ENCODE data around the gene KHDC4. TPM values are rescaled to one million over a fixed set of nuclear protein-coding genes. Genes with fewer than 3 reads are reported as not detected.
A peak's percentile ranks its signal among the peaks of the same experiment; 100 is the strongest.

The KHDC4 gene
- polyA plus RNA-seq, 1 of the 3 experiments (the other 2 are of a cell fraction) = 43.1 TPM

GRCh38 chr1:155941845-155942531, 7.8 kb upstream of the KHDC4 start:
- 92% methylated on average over 16 of the region's 29 CpGs for WGBS (ENCODE audit: low lambda C conversion rate)
- H3K79me2 ChIP-seq (ENCODE audit: insufficient read depth) = no peaks in the 10 kb centered on the region
- H3K4me1 ChIP-seq (ENCODE audit: control insufficient read depth in 1 of 2, insufficient read depth in 2 of 2, low read depth in 1 of 2, low read length in 1 of 2) = peaks cover 17 to 23% of the 10 kb centered on the region in 2 experiments
- ChIA-PET CTCF (interaction anchor here (2.5 kb wide), 1 partner anchor 47 kb away, joined by 18 read pairs; no protein-coding TSS in a partner anchor), POLR2A (no interaction called here)
- no peak overlapping the region for H3K4me2 ChIP-seq
- no peaks in the 10 kb centered on the region for H3K27me3 ChIP-seq (ENCODE audit: insufficient read depth)
- no peak overlapping the region for H2AFZ ChIP-seq (ENCODE audit: low read depth)
- no peak overlapping the region for H3K9ac ChIP-seq
- H3K27ac ChIP-seq (ENCODE audit: low read depth in 2 of 2, low read length in 1 of 2) = peak overlapping the region in 1 of 2 experiments; percentile 71; a peak in 1 of 4 replicates
- no peaks in the 10 kb centered on the region for H4K20me1 ChIP-seq (ENCODE audit: insufficient read depth)
- no peak for DNase-seq
- H3F3A ChIP-seq (replicated peaks; ENCODE audit: insufficient read depth) = peaks cover 52% of the 10 kb centered on the region
- no peaks in the 10 kb centered on the region for H3K9me2 ChIP-seq
- H3K9me3 ChIP-seq = no peaks in the 10 kb centered on the region
- H3K36me3 ChIP-seq (replicated peaks in 1 of 2; ENCODE audit: control insufficient read depth in 1 of 2, insufficient read depth in 2 of 2, low read length in 1 of 2) = peaks cover 9 to 13% of the 10 kb centered on the region in 2 experiments
- no peak overlapping the region for H3K4me3 ChIP-seq (ENCODE audit: low read depth in 2 of 2, low read length in 1 of 2)
- TF ChIP-seq CHD2 (IDR thresholded peaks at IDR 0.05; ENCODE audit: low read length, partially characterized antibody) = no peak
- TF ChIP-seq POLR2AphosphoS5 (IDR thresholded peaks at IDR 0.05; ENCODE audit: low read depth, low read length) = 0 out of 2 replicates have a peak, but pooled peaks have one; percentile 3
- TF ChIP-seq JUND (IDR thresholded peaks at IDR 0.05) = no peak
- TF ChIP-seq, protein P1, sequence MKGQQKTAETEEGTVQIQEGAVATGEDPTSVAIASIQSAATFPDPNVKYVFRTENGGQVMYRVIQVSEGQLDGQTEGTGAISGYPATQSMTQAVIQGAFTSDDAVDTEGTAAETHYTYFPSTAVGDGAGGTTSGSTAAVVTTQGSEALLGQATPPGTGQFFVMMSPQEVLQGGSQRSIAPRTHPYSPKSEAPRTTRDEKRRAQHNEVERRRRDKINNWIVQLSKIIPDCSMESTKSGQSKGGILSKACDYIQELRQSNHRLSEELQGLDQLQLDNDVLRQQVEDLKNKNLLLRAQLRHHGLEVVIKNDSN (IDR thresholded peaks at IDR 0.05; ENCODE audit: borderline replicate concordance, low read depth) = no peak

DNA sequence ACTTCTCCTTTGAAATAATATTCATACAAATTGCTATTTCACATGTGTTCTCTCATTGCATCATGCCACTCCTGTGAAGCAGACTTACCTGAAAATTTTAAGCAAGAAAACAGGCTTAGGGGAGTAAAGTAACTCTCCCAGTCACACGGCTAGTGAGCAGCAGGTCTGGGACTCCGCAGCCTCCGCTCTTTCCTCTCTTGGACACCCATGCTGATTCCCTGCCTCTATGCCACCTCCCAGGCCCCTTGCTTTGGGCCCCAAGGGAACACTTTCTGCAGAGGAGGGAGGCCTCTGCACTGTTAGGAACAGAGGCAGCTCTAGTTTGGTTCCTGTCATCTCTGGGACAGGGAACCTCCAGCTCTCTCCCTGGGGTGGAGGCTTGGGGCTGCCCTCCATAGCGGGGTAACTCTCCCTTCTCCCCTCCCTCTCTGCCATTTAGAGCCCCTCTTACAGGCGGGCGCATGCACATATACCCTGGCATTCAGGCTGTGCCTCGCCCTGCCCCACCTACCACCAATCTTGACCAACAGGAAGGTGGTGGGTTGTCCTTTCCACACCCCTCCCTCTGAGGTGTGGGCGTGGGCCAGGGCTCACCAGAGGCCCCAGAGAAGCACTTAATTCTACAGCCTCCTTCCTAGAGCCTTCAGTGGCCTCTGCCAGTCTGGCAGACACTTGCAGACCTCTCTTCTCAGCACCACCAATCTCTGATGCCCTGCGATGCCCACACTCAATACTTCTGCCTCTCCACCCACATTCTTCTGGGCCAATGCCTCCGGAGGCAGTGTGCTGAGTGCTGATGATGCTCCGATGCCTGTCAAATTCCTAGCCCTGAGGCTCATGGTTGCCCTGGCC, 7.0 kb upstream of the KHDC4 start, which contains the start of gene RXFP4:
RXFP4 (plus strand) TSS at position 646 of the 852 bp plus-strand sequence; CDS start at position 718, 72 bp downstream.
- WGBS (ENCODE audit: low lambda C conversion rate) = 84% methylated on average over 8 of the region's 11 CpGs
- H3K9ac ChIP-seq = peak within 1 kb of the TSS; percentile 22; the same call in 1 of the 2 replicates
- H4K20me1 ChIP-seq (ENCODE audit: insufficient read depth) = no peaks in the 10 kb centered on the region
- peaks cover 17 to 23% of the 10 kb centered on the region in 2 experiments for H3K4me1 ChIP-seq (ENCODE audit: control insufficient read depth in 1 of 2, insufficient read depth in 2 of 2, low read depth in 1 of 2, low read length in 1 of 2)
- no peaks in the 10 kb centered on the region for H3K9me3 ChIP-seq
- H3K79me2 ChIP-seq (ENCODE audit: insufficient read depth) = no peaks in the 10 kb centered on the region
- H2AFZ ChIP-seq (ENCODE audit: low read depth) = peak within 1 kb of the TSS; percentile 67
- peak within 1 kb of the TSS; percentile 34; the same call in 1 of the 2 replicates for H3K4me2 ChIP-seq
- POLR2A ChIA-PET = interaction anchor here (0.8 to 1.4 kb wide), 4 partner anchors 9 to 110 kb away, joined by 3 to 5 read pairs (median 4); no protein-coding TSS in a partner anchor
- no peak within 1 kb of the TSS for H3K4me3 ChIP-seq (ENCODE audit: low read depth in 2 of 2, low read length in 1 of 2)
- no peaks in the 10 kb centered on the region for H3K9me2 ChIP-seq
- H3K27me3 ChIP-seq (ENCODE audit: insufficient read depth) = no peaks in the 10 kb centered on the region
- no peak for DNase-seq
- peaks cover 50% of the 10 kb centered on the region for H3F3A ChIP-seq (replicated peaks; ENCODE audit: insufficient read depth)
- no peak for TF ChIP-seq TAF1 (IDR thresholded peaks at IDR 0.05; ENCODE audit: borderline replicate concordance, low read depth, low read length)
- TF ChIP-seq RFX5 (IDR thresholded peaks at IDR 0.05; ENCODE audit: low read length) = no peak
- TF ChIP-seq POLR2AphosphoS5 (IDR thresholded peaks at IDR 0.05; ENCODE audit: low read depth, low read length) = peak; percentile 8; the same call in 1 of the 2 replicates
- no peak for TF ChIP-seq NRF1 (IDR thresholded peaks at IDR 0.05; ENCODE audit: low read depth, low read length)
- peaks cover 1 to 5% of the 10 kb centered on the region in 2 experiments for H3K36me3 ChIP-seq (replicated peaks in 1 of 2; ENCODE audit: control insufficient read depth in 1 of 2, insufficient read depth in 2 of 2, low read length in 1 of 2)
- peak within 1 kb of the TSS; percentile 71 to 84 for H3K27ac ChIP-seq (ENCODE audit: low read depth in 2 of 2, low read length in 1 of 2)
- CTCF ChIA-PET = interaction anchor here (1.0 to 5.2 kb wide), 7 partner anchors 14 to 125 kb away, joined by 3 to 83 read pairs (median 4); partner anchors contain the start of gene ARHGEF2
